Stimulated activated CD4-positive, alpha-beta T cell treated with anti-CD3 and anti-CD28 coated beads, Interleukin-12 subunit alpha, Interleukin-12 subunit beta, amount 100 ng/mL, for 48 hours (primary cell): Measurements from ENCODE around the gene CREBL2.

ENCODE experiments used
- DNase-seq, 3 donors: peaks; one replicate each; pipeline ENCODE4 v3.0.0-alpha.2; 2020; ENCODE audit warnings: low read depth in 2 of 3, low spot score in 1 of 3

Gene CREBL2

DNA sequence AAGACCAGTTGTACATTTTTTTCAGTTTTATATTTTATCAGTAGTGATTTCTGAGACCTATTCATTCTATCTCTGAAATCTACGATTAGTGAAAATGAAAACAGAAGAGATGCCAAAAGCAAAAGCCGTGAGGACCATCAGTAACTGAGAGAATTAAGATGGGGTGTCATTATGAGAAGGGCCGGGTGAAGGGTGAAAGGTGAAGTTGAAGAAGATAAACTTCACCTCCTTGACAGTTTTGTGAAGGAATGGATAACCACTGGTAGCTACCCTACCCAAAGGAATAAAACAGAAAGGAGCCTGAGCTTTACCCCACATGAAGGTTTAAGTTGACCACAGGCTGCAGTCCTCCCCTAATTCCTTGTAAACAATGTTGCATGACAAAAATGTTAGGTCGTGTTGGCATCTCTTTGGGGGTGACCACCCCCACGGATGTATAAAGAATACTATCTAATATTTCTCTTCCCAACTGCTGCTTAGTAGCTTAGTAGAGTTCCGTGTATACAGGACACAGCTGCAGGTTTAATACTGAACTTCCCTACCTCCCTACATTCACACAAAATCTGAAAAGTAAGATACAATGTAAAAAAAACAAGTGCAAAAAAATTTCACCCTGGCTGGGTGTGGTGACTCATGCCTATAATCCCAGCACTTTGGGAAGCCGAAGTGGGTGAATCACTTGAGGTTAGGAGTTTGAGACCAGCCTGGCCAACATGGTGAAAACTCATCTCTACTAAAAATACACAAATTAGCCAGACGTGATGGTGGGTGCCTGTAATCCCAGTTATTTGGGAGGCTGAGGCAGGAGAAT, 60.4 kb downstream of the CREBL2 start:
- DNase-seq = no peak

DNA sequence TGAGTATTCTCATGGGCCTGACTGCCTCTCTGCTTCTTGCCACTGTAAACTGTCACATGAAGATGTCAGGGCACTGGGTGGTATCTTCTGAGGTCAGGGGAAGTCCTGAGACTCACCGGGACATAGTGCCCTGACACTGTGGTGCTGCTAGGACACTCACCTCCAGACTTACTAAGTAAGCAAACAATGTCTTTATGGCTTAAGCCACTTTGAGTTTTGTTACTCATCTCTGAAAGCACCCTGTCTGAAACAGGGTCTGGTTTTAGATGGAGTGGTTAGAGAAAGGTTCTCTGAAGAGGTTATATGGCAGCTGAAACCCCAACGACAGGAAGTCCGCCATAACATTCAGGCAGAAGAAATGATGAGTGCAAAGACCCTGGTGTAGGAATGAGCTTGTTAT, 61.6 kb downstream of the CREBL2 start:
- DNase-seq = peak in 1 of 3 donors; percentile 6

DNA sequence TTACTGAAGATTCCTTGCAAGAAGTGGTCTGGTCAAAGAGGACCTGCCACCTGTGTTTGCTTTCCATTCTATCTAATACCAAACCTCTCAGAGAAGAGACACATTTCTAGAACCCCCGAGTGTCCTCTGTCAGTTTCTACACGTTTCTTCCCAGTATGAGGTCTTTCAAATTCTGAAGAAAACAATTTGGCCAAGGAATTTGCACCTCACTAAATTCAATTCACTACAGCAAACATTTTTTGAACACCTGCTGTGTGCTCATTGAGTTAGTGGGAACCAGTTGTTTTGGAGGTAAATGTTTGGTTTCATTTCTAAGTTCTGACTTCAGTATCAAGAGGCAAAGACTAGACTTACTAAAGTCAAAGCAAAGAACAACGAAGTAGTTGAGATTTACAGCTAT, 64.9 kb downstream of the CREBL2 start:
- DNase-seq = no peak

- DNase-seq = no peak
These were observed 69.5 kb downstream of the CREBL2 start for GRCh38 chr12:12681061-12681765.

- DNase-seq = no peak
These were observed 70.6 kb downstream of the CREBL2 start for GRCh38 chr12:12682284-12682683.

- DNase-seq = no peak
These were observed 71.5 kb downstream of the CREBL2 start for GRCh38 chr12:12683136-12683697.

DNA sequence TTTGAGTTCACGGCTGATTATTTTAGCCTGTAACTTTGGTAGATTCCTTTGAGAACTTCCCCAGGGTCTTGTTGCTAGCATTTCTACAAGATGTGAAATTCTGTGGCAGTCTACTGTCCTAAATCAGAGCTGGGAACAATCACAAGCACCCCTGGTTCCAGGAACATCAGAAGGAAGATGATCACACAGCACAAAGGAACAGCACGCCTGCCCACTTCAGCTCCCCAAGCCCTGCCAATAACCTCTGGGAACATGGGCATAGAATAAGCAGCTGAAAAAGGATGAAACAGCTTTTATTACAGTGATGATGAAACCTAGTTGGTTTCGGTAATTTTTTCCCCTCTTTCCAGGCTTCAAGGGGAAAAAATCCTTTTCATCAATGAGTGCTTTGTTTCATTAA, 72.0 kb downstream of the CREBL2 start:
- DNase-seq = no peak

GRCh38 chr12:12684375-12685106, 72.9 kb downstream of the CREBL2 start:
- DNase-seq = no peak

GRCh38 chr12:12685305-12685704, 73.6 kb downstream of the CREBL2 start:
- no peak for DNase-seq

- no peak for DNase-seq
These were observed 74.8 kb downstream of the CREBL2 start for GRCh38 chr12:12686472-12686871.

GRCh38 chr12:12686925-12687324, 75.2 kb downstream of the CREBL2 start:
- DNase-seq = no peak

- DNase-seq = peak in 1 of 3 donors; percentile 8
These were observed 78.1 kb downstream of the CREBL2 start for GRCh38 chr12:12689647-12690300.

- DNase-seq = no peak
These were observed 79.9 kb downstream of the CREBL2 start for GRCh38 chr12:12691549-12691948.

GRCh38 chr12:12693111-12693671, 81.5 kb downstream of the CREBL2 start:
- no peak for DNase-seq
